ELF-1 (cell line): ENCODE data around the gene BTD.

Source experiments
- DNase-seq: peaks from one replicate; pipeline ENCODE4 v3.0.0-alpha.2; 2016; ENCODE audit warnings: low read depth, low spot score

BTD gene

DNA sequence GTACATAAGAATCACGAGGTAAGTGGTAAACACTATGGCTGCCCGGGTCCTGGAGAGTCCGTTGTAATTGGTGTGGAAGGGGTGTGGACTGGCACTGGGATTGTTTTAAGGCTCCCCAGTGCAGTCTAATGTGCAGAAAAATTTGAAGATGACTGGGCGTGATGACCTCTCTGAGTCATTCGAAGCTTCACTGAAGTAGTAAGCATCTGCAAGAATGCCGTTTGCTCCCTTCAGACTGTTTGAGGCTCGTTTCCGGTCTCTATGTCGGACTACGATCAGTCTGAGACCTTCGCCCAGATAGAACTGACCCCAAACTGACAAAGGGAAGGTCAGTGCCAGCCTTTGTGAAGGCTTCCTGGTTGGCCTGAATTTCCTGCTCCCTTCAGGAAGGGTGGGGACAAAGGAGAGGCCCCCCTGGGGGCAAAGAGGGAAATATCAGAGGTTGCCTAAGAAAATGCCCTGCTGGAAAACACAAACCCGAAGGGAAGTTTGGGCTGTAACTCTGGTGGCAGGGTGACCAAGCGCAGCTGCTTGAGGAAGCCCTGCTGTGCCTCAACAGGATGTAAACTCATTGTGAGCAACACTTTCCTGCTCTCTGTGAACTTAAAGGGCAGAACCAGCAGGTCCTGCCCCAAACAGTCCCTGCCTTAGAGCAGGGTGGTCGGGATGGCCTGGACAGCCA lies 34.6 kb downstream of the BTD start:
- no peak for DNase-seq

DNA sequence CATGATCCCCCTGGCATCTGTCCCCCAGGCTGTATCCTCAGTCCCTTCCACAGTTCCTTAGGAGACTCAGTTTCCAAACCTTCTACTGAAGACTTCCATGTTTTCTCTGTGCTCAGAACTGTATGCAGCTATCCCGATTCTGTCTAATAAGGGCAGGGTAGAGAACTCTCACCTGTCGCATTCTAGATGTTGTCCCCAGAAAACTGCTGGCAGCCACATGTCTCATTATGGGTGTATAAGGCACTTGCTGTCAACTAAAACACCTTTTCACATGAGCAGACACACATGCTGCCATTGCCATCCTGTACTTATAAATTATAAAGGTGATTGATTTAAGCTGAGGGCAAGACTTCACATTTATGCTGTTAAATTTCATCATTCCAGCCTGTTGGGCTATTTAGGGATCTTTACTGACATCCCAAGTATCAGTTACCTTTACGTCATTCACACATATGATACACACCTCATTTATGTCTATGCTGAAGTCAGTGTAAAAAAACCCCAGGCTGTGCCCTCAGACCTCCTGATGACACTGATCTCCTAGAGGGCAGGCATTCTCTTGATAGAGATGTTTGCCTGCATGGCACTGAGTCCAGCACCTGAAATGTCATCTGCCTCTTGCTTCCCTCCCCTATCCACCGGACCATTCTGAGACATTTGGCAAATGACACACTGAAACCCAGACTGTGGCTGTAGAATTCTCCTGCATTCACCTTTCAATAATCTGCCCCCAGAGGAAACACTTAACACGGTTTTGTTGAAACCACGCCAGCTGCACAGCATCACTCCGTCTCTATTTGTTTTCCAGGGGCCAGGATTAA lies 35.8 kb downstream of the BTD start:
- DNase-seq = no peak

DNA sequence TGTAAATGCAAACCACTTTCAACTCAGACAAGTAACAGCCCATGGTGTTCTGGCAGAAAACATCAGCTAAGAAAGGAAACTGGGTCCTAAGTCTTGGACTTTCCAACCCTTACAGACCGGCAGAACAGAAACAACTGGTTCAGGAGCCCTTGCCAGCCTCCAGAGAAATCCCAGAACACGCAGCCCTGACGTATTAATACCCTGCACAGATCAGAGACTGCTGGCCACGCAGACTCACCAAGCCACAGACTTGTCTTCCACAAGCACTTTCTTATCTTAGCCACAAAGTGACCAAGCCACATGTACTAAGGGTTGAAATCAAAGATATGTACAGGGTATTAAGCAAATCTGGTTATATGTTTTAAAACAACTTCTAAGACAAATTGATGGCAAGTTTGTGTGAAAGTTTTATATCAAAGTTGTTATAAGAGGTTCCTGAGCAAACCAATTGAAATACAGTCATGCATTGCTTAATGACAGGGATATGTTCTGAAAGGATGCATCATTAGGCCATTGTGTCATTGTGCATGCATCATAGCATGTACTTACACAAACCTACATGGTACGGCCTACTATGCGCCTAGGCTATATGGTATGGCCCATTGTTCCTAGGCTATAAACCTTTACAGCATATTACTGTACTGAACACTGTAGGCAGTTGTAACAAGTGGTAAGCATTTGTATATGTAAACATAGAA lies 36.8 kb downstream of the BTD start:
- no peak for DNase-seq

DNA sequence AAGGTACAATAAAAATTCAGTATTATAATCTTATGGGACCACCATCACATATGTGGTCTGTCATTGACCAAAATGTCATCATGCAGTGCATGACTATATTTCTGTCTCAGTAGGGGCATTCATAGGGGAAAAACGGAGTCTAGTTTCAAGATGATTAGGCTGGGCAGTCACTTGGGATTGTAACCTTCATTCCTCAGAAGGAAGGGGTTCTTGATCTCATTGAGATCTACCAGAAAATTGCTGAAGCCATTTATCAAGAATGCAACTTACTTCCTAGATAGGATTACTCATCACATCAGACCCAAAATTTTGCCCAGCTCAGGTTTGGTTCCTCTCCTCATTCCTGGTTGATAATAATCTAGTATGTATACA lies 37.3 kb downstream of the BTD start:
- DNase-seq = no peak

DNA sequence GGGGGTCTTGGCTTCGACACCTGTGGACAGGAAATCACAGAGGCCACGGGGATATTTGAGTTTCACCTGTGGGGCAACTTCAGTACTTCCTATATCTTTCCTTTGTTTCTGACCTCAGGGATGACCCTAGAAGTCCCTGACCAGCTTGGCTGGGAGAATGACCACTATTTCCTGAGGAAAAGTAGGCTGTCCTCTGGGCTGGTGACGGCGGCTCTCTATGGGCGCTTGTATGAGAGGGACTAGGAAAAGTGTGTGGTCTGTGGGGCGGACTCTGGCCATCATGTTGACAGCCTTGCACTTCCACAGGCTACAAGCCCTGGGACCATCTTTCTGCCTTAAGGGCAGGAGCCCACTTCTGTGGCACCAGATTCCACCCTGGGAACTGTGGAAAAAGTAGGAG lies 43.7 kb downstream of the BTD start:
- no peak for DNase-seq

DNA sequence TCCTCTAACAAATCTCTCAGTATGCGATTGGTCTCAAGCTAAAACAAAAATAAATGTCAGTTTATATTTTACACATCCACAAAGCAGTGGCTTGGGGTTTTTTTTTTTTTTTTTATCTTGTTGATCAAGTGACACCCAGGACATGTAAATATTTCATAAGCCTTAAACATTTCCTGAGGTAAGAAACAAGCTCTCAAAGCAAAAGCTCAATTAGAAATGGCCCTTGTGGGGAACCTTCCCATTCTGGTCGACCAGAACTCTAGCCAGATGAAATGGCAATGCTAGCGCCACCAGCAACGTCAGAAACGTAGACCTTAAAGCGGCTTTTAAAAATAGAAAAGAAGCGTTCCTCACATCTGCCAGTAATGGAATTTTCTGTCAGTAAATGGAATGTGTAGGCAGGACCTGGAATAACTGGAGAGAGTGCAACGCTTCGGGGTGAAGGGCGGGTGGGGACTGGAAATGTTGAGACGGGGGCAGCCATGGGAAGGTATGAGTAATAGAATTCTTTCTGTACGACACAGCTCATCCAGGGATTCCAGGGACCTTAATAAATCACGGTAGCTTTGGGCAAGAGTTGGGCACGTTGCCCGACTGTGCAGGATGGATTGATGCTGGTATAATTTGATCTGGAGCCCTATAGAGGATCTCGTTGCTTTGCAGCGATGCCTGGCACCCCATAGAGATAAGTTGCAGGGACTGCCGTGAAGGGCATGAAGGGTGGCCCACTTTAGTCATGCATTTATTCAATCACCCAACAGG lies 44.4 kb downstream of the BTD start:
- peak; percentile 37 for DNase-seq

DNA sequence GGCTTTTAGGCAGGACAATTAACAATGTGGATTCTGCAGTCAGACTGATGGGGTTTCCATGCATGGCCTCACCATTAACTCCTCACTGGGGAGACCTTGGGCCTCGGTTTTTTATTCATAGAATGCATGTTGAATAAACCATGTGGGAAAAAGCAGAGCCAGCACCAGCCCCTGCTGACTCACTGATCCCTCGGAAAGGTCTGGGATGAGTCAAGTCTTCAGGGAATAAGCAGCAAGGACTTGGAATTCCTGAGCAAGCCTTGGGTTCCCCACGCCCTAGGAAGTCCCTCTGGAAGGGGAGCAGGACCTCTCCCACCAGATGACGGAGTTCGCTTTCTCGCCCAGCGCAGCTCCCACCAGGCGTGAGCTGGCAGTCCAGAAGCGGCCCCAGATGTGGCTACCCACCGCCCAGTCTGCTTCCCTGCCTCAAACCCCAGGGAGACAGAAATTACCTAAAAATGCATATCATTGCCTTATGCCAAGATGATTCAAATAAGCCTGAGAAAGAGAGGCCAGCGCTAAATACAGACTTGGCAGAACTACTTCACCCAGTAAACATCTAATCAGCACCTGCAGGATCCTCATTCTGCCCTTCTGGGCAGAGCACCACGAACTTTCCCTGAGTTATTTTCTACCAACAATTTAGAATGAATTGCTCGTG lies 45.4 kb downstream of the BTD start:
- DNase-seq = peak; percentile 74

DNA sequence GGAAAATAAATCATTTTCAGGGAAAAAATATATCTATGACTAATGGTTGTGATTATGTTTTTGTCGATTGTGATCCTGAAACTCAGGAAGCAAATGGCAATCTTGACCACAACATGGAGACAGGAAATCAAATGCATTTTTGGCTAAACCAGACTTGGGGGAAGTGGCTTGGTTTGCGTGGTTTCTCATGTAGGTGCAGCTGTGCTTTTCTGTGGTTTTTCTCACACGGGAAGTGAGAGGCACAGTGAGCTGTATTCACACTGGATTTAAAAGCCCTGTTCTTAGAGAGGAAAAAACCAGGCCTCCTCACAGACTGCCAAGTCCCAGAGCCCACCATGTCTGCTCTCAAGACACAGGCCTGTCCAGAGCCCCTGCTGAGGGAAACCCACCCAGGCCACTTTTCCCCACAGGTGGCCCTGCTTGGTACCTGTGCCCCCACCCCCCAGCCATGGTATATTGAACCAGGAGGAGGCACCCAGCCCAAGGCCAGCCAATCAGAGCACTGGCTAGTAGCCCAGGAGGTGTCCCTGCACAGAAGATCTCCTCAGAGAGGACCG lies 46.1 kb downstream of the BTD start:
- no peak for DNase-seq

DNA sequence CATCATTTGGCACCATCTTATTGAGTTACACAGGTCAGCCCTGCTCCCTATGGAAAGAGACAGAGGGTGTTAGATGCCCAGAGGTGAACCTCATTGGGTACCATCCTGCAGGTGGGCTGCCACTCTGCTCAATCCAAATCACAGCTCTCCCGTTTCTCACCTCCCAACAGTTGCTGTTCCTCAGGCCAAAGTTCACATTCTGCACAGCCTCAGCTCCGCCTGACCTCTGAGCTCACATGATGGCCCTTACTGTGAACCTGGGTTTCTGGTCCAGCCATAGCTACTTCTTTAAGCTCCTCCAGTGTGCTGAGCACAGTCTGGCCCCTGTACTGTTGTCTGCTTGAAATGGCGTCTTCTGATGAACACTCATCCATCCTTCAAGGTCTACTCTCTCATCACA lies 47.8 kb downstream of the BTD start:
- no peak for DNase-seq

DNA sequence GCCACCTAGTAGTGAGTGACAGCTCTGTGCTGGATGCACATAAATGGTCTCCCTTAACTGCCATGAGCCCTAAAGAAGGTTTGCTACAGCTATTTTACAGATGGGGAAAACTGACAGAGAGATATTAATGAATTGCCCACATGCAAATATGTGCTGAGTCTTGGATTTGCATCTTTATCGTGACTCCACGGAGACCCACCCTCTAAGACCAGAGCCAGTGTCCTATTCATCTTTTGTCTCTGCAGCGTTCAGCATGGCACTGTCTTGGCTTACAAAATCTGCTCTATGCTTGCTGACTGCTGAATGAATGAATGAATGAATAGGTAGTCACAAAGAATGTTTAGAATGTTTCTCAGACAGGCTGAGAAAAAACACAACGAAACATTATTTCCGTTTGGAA lies 48.3 kb downstream of the BTD start:
- DNase-seq = no peak

DNA sequence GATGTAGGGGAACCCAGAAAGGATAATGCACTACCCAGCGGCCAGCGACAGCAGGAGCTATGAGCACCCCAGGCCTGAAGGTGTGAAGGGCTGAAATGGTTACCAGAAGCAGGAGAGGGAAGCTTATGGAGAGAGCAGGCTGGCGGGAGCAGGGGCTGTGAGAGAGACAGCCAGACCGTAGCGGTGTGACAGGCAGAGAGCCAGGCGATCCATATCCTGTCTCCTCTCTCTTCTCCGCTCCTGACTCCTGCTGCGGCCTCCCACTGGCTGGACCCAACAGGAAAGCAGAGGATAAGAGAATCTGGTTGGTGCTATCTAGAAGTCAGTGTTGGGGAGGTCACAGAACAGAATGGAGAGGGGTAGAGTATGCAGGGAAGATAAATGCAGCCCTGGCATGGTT lies 49.9 kb downstream of the BTD start:
- DNase-seq = no peak

DNA sequence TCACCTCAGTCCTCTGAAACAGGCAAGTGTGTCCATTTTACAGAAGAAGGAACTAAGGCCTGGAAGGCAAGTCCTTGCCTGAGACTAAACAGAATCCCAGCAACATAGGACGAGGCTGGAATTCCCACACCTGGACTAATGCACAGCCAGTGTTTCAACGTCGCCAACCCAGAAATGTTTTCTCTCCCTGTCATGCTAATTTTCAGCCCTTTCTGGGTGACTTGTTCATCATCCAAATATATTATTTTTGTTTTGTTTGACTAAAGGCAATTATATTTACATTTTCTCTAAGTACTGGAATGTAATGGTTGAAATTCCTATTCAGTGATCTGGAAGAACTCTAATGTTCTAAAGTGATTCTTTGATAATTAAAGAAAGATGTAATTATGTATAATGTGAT lies 51.8 kb downstream of the BTD start:
- DNase-seq = no peak

DNA sequence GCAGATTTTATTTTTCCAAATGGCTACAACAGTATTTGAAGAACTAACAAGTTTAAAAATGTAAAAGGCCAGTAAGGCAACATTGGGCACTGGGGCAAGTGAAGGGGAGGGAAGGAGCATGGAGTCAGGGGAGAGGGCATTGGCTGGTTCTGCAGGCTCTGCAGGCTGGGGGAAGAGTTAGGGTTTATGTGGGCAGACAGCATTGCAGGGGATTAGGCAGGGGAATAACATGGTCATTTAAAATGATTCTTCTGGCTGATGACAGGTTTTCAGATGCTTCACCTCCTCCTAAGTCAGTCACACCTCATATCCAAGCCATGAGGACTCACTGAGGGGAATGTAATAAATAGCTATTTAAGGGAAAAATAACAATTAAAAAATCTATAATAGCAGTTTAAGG lies 52.6 kb downstream of the BTD start:
- no peak for DNase-seq

DNA sequence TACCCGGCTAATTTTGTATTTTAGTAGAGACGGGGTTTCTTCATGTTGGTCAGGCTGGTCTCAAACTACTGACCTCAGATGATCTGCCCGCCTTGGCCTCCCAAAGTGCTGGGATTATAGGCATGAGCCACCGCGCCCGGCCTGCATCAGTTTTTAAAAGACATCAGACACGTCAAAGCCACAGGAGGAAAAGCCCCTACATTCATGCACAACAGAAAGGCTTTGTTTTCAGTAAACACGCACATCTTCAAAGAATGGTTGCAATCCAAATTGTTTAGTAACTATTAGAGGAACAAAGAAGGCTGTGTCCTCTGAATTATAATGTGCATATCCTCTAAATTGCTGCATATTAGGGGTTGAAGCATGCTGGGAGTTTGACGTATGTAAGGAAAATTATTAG lies 53.3 kb downstream of the BTD start:
- DNase-seq = no peak

DNA sequence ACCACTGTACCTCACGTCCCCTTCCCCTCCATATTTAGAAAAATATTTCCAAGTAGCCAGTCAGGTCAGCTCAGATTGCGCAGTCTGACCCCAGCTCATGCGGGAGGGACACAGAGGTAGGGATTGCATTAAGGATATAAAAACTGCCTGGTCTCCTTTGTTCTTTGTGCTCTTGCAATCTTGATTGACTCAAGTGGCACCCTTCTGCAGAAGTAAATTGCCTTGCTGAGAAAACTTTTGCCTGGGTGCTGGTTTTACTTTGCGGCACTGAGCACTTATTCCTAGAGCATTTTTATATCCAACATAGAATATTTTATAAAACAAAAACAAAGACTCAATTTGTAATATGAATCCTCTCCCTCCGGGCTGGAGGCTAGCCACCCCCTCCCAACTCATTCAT lies 54.8 kb downstream of the BTD start:
- no peak for DNase-seq

DNA sequence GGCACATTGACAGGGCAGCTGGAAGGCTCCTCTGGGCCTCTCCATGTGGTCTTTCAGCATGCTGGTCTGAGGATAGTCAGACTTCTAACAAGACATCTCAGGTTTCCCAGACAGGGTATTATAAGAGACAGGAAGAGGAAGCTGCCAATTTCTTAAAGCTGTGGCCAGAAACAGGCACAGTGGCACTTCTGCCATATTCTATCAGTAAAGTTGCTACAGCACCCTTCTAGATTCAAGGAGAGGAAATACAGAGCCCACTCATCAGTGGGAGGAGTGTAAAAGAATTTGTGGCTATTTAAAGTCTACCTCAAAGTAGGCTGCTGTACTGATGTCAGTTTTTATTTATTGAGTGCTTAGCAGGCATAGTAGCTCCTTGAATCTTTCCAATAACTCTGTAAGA lies 55.5 kb downstream of the BTD start:
- DNase-seq = no peak

DNA sequence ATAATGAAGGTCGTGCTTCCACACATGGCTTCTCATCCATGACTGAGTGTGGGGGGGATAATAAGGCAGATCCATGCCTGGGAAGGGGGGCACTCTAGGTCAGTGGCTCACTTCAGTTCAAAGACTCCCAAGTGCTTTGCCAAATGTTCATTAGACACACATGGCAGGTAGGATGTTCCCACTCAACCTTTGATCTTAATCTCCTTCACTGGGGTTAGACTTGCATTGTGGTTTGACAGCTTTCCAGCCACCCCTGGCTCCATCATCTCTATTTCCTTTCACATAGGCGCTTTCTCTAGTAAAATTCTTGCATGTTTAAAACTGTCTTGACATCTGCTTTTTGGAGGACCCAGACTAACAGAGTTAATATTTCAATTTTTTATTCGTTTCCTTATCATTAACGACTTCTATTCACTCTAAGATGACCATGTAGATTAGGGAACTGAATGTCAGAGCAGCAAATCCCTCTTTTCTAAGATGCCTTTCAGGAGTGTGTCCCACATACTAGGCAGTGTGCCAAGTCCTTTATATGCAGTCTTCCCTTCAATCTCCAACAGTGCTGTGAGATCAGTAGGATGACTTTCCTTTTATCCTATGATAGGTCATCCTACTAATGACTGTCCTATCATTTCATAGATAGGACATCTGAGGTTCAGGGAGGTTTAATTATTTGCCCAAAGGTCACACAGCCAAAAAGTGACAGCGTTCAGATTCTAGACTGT lies 57.9 kb downstream of the BTD start:
- no peak for DNase-seq

DNA sequence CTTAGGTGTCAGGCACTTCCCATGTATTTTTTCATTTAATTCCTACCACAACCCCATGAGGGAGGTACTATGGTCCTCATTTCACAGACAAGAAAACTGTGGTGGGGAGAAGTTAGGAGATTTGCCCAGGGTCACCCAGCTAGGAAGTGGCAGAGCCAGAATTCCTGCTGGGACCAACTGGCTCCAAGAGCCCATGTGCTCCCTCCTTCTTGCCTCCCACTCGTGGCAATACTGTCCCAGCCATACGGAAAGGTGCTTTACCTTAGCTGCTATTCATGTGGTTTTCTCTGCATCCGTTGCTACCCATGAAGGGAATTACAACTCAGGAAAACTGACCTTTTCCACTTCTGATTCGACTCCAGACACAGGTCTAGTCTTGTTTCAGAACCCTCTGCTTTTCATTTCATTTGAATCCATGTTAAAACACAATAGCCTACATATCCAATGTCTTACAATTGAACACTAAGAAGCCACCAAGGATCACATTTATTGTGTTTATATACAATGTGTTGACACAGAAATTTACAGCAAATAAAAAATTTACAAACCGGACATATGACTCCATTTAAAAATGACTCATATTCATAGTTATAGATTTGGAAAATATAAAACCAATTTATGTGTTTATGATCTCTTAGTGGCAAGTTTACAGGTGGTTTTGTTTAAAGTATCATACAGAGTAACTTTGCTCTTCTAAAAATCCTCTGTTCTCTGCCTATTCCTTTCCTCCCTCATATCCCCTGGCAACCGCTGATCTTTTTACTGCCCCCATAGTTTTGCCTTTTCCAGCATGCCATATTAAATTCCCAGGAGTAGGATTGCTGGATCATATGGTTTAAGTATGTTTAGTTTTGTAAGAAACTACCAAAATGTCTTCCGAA lies 58.8 kb downstream of the BTD start:
- no peak for DNase-seq

DNA sequence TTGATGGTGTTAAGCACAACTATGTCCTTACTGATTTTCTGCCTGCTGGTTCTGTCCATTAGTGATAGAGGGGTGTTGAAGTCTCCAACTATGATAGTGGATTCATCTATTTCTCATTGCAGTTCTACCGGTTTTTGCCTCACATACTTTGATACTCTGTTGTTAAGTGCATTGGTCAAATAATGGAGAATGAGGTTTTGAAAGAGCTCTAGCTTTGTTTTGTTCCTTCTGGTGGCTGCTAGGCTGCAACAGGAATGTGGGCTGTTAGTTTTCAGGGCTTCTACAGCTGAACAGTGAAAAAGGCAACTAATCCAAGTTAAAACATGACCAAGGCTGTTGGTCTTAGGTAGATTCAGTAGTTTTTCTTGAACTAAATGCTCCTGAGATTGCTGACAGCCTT lies 62.6 kb downstream of the BTD start:
- no peak for DNase-seq
